Measurements from ENCODE around the gene FRY.

Gene FRY

DNA sequence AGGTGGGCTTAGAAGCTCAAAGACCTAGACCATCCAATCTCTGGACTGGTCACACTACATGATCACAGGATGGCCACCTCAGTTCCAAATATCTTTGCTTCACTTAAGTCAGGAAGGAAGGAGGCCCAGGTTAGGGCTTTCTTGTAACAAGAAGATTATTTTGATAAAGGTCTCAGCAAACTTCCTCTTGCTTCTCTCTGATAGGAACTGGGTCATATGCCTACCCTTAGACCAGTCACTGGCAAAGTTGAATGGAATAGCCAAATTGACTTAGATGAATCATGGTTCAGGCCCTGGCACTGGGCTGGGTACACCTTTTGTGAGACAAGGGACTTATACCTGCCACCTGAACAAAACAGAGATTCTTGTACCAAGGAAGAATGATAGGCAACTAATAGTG, 11.0 kb downstream of the FRY start:
- no peak for DNase-seq

DNA sequence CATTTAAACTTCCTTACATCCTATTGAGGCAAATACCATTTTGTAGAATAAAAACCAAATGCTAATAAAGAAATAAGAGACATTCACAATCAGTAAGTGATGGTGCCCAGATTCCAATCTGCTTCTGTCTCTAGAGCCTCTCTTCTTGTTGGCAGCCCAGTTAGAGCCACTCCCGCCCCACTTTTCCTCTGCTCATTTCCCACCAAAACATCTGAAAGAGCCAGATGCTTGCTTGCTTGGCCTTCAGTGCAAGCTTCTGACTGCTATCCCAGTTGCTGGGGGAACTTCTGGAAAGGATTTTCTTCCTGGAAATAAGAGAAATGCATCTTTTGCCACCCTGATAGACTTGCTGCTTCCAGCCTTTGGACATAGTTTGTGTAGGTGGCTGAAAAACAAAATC, 12.9 kb downstream of the FRY start:
- DNase-seq, result no peak

DNA sequence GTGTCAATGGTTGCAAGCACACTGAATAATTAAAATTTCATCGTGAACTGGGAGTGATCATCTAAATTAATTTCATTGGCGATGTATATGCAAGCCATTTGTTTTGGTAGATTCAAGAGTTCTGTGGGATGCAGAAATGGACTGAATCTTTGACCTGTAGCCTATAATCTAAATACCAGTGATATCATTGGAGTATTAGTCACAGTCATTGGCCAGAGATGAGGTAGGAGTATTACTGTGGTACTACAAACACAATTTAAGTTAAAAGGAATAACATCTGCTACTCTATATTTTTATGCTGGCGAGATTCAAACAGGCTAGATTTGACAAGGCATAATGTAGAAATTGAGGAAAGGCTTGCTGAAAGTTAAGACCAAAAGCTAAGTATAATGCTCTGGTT, 14.0 kb downstream of the FRY start:
- DNase-seq, result no peak

DNA sequence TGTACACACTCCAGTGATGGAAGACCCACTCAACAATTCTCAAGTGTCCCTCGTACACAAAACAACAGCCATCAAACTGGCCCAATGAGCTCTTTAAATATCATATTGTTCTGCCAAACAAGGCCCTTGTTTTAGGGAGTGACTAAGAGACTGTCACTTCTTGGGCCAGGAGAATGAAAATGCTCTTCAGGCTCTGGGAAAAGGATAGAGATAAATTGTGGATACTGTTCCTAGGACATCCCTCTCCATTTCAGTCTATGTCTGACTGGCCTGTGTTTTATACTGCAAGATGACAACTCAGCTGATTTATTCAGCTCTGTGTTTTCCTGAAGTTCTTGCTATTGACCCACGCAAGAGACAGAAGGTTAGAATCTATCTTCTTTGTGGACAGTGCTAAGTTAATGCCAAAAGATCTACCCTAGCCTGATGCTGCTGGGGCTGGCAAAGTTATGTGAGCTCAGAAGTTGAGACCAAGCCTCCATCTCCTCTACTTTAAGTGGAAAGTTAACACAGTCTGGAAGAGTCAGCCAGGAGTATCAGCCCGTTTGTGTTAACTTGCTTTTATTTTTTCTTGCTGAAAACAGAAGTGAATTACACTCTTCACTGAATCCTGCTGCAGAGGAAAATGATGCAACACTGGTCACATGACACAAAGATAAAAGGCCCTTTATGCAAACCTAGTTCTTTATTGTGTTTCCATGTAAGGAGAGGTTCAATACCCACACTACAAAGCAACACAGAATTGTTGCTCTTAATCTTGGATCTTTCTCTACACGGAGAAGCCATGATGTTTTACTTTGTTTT, 14.6 kb downstream of the FRY start:
- DNase-seq, result peak; percentile 57

DNA sequence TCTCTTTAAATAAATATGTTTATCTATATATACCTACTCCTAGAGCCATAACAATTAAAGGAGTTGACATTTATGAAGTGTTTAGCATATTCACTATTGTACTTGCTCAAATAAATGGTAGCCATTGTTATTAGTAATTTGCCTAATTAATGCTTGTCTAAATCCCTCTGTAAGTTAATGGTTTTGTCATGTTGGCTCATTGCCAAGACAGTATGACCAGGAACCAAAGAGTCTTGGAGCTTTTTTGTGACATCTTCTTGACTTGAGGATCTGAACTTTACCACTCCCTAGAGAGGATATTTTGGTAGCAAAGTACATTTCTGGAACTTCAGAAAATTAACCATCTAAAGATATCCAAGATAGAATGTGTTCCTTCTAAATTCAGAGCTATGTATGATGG, 15.5 kb downstream of the FRY start:
- peak; percentile 47 for DNase-seq

DNA sequence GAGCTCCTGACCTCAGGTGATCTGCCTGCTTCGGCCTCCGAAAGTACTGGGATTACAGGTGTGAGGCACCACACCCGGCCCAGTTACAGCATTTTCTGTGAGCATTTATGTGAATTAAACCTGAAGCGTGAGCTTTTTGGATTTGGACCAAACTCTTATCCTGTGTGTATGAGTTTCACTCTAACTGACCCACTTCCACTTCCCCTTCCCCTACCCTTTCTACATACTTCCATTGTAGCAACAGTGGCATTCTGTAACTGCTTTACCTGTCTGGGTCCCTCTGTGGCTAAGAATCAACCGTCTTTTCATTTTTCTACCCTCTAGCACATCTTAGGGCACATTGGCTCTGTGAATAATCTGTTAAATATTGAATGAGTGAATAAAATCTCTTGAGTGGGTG, 16.2 kb downstream of the FRY start:
- DNase-seq, result no peak

DNA sequence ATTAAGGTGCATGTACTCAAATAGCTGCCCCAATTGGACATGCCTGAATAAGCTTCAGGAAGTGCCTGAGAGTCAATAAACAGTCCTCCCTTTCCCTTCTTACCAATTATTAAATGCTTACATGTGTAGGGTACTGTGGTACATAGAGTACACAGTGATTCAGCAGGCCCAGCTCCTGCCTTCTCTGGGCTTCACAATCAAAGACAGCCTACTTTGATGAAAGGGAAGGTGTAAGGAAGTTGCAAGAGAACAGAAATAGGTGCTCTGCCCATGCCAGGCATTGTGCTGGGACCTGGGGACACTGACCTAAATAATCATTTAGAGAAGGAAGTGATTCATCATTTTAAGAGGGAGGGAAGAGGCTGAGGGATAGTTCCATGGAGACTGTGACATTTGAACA, 17.2 kb downstream of the FRY start:
- peak; percentile 72 for DNase-seq

DNA sequence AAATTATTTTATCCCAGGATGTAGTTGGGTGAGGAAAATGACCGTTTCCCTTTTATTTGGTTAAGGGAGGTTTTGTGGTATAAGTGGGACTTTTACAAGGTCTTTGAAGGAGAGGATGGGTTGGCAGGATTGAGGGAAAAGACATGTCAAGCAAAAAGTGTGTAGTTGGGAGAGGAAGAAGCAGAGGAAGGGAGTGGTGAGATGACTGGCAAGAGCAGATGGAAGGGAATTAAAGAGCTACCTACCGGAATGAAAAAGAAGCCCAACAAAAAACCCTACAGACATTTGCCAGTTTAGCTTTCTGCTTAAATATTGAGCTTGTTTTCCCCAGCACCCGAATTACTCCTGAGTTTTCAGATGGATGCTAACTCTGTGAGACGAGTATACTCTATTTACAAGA, 19.6 kb downstream of the FRY start:
- DNase-seq, result no peak

DNA sequence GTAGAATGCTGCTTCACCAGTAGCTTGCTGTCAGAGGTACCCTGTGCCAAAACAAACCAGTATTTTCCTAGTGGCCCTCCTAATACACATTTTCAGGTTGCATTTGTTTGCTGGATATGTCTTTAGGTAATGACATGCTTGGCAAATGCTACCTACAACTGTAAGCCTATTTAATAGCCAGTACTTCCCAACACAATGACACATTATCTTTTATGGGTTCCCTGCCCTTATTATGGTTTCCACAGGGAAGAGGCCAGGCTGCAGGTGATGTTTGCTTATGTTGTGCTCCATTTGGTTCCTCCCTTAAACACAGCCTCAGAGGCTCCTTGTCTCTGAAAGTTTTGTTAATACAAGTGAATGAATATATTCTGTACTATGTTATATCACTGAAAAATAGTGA, 24.7 kb downstream of the FRY start:
- DNase-seq, result peak; percentile 95

DNA sequence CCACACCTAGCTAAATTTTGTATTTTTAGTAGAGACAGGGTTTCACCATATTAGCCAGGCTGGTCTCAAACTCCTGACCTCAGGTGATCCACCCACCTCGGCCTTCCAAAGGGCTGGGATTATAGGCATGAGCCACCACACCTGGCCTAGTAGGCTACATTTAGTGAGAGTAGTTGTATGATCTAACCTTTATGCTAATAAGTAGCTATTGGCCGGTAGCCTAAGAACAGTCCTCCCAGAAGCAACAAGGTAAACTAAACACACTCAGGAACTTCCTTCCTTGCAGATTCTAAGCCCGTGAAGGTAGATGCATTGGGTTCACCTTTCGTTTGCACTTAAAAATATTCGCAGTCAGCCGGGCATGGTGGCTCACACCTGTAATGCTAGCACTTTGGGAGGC, 25.8 kb downstream of the FRY start:
- peak; percentile 70 for DNase-seq

DNA sequence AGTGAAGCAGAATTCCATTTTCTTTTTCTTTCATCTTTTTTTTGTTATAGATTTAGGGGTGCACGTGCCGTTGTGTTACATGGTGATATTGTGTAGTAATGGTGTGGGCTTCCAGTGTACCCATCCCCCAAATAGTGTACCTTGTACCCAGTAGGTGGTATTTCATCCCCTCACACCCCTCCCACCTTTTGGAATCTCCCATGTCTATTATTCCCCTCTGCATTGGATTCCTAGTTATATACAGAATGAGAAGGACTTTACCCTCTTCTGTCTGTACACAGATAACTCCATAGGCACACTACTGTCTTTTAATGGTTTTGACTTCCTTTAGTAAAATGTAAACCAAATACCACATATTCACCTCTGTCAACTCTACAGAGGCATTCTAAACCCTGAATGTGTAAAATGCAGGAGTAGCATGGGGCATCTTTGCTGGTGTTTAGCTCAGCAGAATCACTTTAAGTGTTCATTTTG, 28.0 kb downstream of the FRY start:
- peak; percentile 67 for DNase-seq

DNA sequence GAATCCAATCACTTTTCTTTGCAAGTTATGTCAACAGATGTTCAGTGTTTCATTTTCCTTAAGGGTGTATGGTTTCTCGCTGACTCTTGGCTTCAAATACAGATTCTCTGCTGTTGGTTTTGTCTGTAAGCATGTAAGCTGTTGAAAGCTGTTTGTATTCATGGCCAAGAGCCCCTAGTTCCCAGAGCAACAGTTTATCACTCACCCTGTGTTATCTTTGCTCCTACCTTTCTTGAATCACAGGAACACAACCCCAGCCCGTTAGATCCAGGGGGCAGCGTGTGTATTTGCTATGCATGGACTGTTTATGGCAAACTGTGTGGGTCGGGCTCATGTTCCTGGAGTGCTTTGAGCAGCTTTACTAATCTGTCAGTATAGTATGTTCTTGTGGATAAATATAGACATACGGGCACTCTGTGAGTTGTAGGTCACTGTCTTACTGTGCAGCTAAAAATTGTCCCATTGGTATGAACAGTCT, 28.9 kb downstream of the FRY start:
- DNase-seq, result peak; percentile 71

DNA sequence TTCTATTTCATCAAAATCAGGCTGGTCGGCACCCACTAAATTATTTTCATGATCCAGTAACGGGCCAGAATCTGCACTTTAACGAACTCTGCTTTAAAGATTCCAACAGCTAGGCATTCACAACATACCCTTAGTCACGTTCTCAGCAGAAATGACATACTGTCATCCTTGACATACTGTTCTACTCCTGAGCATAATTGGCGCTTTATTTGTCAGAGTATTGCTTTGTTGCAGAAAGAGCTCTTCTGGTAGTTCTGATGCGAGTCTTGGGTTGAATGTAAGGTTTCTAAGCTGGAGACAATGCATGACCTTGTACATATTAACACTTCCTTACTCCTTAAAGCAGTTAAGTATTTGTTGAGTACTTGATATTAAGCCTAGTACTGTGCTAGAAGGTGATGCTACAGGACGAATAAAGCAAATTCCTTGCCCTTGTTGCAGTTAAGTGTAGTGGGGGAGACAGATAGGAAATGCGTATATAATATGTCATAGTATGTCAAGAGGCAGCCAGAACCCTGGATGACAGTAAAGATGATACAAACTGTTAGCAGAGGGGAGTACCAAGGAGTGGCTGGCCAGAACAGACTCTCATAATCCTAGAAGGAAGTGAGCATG, 32.2 kb downstream of the FRY start:
- DNase-seq, result peak; percentile 27

DNA sequence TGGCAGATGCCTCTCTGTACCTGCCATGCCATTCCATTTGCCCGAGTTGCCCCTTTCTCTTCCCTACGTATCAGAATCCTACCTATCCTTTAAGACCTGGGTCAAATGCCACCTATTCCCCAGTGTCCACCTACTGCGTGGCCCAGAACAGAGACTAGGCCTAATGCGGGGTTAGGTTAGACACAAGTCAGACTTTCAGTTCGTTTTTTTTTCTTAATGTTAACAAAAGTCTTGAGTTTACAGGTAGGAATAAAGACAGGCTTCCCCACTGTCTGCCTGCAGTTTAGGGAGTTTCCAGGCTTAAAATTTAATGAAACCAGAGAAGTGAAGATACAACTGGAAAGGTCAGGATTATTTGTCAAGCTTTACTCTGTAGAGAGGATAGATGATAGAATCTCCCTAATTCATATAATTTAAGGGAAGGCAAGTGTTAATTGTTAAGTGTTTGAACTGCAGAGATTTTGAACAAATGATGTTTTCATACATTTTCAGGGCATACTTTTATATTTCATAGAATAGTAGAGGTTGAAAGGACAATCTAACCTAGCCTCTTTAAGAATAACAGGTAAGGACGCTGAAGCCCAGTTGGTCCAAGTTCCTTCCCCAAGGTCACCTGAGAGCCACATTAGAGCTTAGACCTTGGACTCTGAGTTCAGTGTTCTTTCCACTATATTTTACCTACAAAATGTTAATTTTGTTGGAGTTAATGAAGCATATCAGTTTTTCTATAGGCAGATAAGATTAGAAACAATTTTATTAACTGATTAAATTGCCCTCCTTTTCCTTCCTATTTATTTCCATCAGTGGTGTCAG, 35.8 kb downstream of the FRY start:
- DNase-seq, result no peak

DNA sequence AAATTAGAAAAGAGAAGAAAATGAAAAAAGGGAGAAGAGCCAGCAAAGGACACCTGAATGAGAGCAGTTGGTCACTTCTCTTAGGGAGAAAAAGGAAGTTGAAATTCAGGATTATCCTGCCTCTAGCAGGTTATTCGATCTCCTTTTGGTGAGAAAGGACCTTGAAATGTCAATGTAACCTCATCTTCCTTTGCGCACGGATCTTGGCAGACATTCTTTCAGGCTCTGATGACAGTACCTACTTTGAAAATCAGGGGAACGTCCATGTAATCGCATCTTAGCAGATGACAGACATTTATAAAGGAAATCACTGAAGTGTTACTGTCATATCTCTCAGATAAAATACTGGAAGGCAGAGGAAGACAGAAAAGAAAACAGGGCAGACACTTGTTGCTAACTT, 36.7 kb downstream of the FRY start:
- DNase-seq, result no peak

DNA sequence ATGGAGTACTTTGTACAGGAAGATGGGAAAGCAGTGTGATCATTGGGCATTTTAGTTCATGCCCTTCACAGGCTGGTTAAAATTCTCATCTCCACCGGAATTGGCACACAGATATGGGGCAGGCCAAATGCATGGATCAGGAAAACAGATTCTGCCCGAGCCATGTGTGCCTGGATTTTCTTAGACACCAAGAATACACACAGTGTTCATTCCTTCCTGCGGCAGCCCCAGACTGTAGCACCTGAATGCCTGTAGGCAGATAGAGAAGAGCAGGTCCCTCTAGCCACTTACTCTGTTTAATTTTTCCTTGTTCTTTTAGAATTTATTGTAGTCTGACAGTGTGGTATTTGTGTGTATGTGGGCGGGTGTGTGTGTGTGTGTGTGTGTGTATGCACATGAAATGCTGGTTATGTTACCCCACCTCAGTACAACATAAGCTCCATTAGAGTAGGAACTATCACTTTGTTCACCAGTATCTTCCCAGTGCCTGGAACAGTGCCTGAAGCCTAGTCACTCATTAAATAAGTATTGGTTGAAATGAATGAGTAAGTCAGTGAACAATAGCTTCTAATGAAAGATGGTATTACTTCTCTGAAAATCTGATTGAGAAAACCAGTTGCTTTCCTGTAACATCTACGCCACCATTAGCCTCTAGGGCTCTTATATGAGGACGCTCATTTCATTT, 41.7 kb downstream of the FRY start:
- peak; percentile 35 for DNase-seq

DNA sequence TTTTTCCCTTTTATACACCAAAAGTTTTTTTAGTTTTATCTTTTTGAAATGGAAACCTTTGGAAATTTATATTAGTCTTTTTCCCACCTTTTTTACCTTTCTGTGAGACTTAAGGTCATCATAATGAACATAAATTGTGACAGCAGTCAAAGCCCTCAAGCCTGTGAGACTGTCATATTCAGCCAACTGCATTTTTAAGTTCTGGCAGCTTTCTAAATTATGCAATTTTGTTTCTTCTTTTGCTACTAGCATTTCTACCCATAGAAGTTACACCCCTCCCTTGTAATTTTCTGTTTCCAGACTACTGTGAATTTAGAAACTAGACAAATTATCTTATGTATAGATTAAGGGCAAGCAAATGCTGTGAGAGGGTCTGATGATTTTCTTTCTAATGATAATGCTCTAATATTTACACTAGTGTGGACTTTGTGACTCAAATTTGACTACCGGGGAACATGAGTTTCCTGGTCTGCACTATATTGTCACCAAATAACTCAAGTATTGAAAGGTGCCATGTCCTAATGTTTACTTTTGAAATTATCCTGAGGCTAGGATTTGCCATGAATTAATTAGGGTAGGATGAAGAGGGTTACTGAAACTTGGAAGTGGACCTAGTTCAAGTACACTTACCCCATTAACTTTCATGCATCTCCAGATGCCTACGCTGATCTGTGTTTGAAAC, 43.7 kb downstream of the FRY start:
- DNase-seq, result peak; percentile 73

DNA sequence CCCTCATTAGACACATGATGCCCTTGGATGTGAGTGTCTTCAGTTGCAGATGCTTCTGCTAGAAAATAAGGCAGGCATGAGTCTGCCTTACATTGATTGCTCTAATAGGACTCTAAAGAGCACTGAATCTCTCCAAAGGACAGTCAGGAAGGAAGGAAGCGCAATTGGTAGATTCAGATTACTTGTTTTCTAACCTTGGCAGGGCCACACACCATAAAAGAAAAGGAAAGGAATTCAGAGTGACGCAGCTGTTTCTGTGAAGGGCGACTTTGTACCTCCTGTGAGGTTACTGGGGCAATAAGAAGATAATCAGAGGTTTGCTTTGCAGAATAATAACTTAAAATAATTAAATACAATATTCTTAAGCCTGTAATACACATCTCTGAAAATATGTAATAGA, 48.0 kb downstream of the FRY start:
- DNase-seq, result no peak

DNA sequence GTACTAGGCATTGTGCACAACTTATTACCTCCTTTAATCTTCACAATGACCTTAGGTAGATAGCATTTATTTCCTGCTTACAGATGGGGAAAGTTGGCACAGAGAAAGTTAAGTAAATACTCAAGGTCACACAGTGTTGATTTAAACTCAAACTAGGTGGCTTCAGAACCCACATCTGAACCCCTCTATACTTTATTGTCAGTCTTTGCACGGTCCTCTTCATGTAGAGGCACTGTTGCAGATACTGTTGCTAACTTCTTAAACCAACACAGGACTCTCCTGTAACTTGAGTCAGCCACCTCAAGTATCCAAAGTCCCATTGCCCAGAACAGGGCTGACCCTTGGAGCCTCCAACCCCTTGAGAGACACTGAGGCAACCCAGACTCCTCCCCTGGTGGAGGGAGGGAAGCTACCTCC, 48.8 kb downstream of the FRY start:
- DNase-seq, result no peak

DNA sequence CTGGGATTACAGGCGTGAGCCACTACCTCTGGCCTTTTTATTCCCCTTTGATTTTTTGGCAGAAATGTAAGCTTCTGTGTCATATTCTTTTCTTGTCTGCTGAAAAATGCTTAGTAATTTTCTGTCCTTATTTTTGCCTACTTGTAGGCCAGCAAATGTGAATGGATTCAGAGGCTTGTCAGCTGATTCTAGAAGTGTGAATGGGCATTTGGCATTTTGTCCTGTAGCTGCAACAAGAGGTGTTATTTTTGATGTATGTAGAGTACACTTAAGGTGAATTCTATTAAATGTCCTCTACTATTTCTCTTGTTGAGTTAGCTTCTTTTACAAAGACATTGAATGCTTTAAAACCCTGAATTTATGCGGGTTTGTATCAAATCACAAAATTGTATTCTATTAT, 50.0 kb downstream of the FRY start:
- DNase-seq, result no peak

DNA sequence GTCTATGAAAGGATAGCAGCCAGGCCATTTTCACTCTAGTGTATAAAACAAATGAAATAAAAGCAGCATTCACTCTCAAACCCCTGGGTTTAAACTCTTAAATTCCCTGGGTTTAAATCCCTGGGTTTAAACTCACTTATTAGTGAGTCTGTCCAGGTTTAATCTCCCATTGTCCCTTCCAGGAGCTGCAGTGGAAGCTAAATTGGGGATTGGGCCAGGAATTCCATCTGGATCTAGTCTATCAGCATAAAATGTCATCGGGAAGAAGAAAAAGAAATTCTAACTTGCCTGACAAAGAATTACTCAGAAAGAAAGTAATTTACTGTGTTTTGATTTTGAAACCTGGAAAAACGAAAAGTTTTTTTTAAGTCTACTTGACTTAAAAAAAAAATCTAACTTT, 54.8 kb downstream of the FRY start:
- DNase-seq, result no peak

DNA sequence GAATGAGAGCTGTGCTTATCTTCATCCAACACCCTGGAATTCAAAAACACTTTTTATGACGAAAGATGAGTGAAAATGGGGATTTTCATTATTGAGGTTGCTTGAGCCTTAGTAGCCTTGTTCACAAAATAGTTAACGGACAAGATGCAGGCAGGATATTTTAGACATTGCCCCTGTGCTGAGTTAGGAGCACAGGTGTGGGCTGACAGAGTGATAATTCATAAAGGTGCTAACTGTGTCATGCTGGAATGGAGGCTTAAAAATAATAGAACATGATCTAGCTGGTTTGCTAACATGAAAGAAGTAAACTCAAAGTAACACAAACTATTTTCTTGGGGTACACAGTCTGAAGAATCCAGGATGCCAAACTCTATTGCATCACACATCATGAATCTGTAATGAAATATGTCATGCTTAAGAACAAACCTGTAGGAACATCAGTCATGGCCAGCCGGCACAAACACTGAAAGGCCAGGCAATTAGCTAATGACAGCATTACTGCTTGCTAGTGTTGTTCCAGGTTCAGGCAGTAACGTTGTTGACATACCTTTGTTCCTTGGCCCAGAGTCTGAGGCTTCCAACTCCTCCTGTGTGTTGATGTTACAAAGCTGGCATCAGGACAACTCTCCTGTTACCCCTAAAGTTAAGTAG, 55.3 kb downstream of the FRY start:
- peak; percentile 93 for DNase-seq

All from NCI-H69 (cell line).